GM23338 (cell line): ENCODE data around the gene ILKAP. TPM values are rescaled to one million over a fixed set of nuclear protein-coding genes. Genes with fewer than 3 reads are reported as not detected.

Experiments
- ATAC-seq: fragments of 200-7000 bp; cut with Tn5 transposase; 3 replicates; pipeline ENCODE4 v1.9.1; 2020
- DNase-seq: peaks from one replicate; pipeline ENCODE4 v3.0.0-alpha.2; 2015; ENCODE audit warnings: low spot score
- H2AFZ ChIP-seq: fragments of 200-600 bp; sonication (generic); 2 replicates; pipeline ENCODE4 v1.8.0; 2016; ENCODE audit warnings: antibody characterized with exemption, mild to moderate bottlenecking, moderate library complexity
- H3F3A ChIP-seq: fragments of 200-600 bp; sonication (generic); replicated peaks from 2 replicates; pipeline ENCODE4 v1.8.0; 2017; ENCODE audit warnings: antibody characterized with exemption, mixed run types, low read depth
- H3K27ac ChIP-seq: fragments of 200-600 bp; sonication (generic); 2 replicates; pipeline ENCODE4 v1.6.1; 2016; ENCODE audit warnings: low read depth
- H3K27me3 ChIP-seq: fragments of 200-600 bp; sonication (generic); 2 replicates; pipeline ENCODE4 v1.8.0; 2016; ENCODE audit warnings: mild to moderate bottlenecking, mixed run types, moderate library complexity; ENCODE audit not compliant: insufficient read depth
- H3K36me3 ChIP-seq: fragments of 200-600 bp; sonication (generic); 2 replicates; pipeline ENCODE4 v1.8.0; 2016; ENCODE audit warnings: mild to moderate bottlenecking; ENCODE audit not compliant: insufficient read depth
- H3K4me1 ChIP-seq: fragments of 200-600 bp; sonication (generic); 2 replicates; pipeline ENCODE4 v1.8.0; 2016; ENCODE audit warnings: mild to moderate bottlenecking, moderate library complexity; ENCODE audit not compliant: insufficient read depth
- H3K4me2 ChIP-seq: fragments of 200-600 bp; sonication (generic); 2 replicates; pipeline ENCODE4 v1.7.1; 2017; ENCODE audit warnings: mixed run types
- H3K4me3 ChIP-seq: fragments of 200-600 bp; sonication (generic); 2 replicates; pipeline ENCODE4 v1.6.1; 2016; ENCODE audit warnings: mixed run types
- H3K79me2 ChIP-seq: fragments of 200-600 bp; sonication (generic); replicated peaks from 2 replicates; pipeline ENCODE4 v1.8.0; 2017; ENCODE audit warnings: mild to moderate bottlenecking; ENCODE audit not compliant: insufficient read depth
- H3K9me2 ChIP-seq: fragments of 200-600 bp; sonication (generic); 2 replicates; pipeline ENCODE4 v1.8.0; 2017; ENCODE audit not compliant: insufficient read depth
- H4K20me1 ChIP-seq: fragments of 200-600 bp; sonication (generic); replicated peaks from 2 replicates; pipeline ENCODE4 v1.8.0; 2017; ENCODE audit warnings: mild to moderate bottlenecking; ENCODE audit not compliant: insufficient read depth
- H3K27ac Mint-ChIP-seq: 2 replicates; pipeline ENCODE4 v1.8.0; 2020; ENCODE audit warnings: inconsistent platforms, mild to moderate bottlenecking, moderate library complexity, mixed read lengths
- H3K27me3 Mint-ChIP-seq: 3 replicates; pipeline ENCODE4 v1.8.0; 2022; ENCODE audit warnings: low read depth, mild to moderate bottlenecking, moderate library complexity, mixed read lengths, inconsistent platforms; ENCODE audit not compliant: insufficient read depth, poor library complexity
- H3K36me3 Mint-ChIP-seq: 3 replicates; pipeline ENCODE4 v1.8.0; 2021; ENCODE audit warnings: low read depth, mild to moderate bottlenecking, inconsistent platforms, moderate library complexity, mixed read lengths
- H3K4me1 Mint-ChIP-seq: 3 replicates; pipeline ENCODE4 v1.8.0; 2020; ENCODE audit warnings: mild to moderate bottlenecking, inconsistent platforms, mixed read lengths
- H3K4me3 Mint-ChIP-seq: 3 replicates; pipeline ENCODE4 v1.8.0; 2021; ENCODE audit warnings: moderate library complexity, mild to moderate bottlenecking, inconsistent platforms, mixed read lengths
- H3K9me3 Mint-ChIP-seq: 3 replicates; pipeline ENCODE4 v1.8.0; 2020; ENCODE audit warnings: moderate library complexity, mild to moderate bottlenecking, inconsistent platforms, mixed read lengths
- CREB1 ChIP-seq: fragments of 250-450 bp; sonication (Bioruptor Pico); IDR thresholded peaks from 2 replicates; pipeline ENCODE4 v1.5.0; 2020; ENCODE audit warnings: low read depth, mild to moderate bottlenecking, moderate library complexity
- CTCF ChIP-seq, 2 experiments: fragments of 200-600 bp in 1 of 2; sonication (generic) in 1 of 2; conservative IDR thresholded peaks; 2 replicates each; pipeline versions ENCODE4 v1.5.1 to v1.6.1; 2016 to 2017; ENCODE audit warnings: antibody characterized with exemption in 2 of 2, low read depth in 2 of 2, mild to moderate bottlenecking in 2 of 2, moderate library complexity in 1 of 2
- ETS1 ChIP-seq: IDR thresholded peaks from 2 replicates; pipeline ENCODE4 v1.6.1; 2016; ENCODE audit warnings: antibody characterized with exemption
- REST ChIP-seq: IDR thresholded peaks from one replicate; pipeline ENCODE4 v1.6.1; 2018; ENCODE audit warnings: antibody characterized with exemption; ENCODE audit not compliant: unreplicated experiment
- ZNF114 ChIP-seq: fragments of 250-450 bp; sonication (Bioruptor Pico); IDR thresholded peaks from 2 replicates; pipeline ENCODE4 v1.5.0; 2020; ENCODE audit warnings: mild to moderate bottlenecking, moderate library complexity
- ZNF331 ChIP-seq: fragments of 250-450 bp; sonication (Bioruptor Pico); IDR thresholded peaks from 2 replicates; pipeline ENCODE4 v1.5.0; 2020; ENCODE audit warnings: low read depth, mild to moderate bottlenecking, moderate library complexity
- ZNF462 ChIP-seq: fragments of 250-450 bp; sonication (Bioruptor Pico); IDR thresholded peaks from 2 replicates; pipeline ENCODE4 v1.5.0; 2020; ENCODE audit warnings: mild to moderate bottlenecking, moderate library complexity
- polyA plus RNA-seq: library from polyadenylated mRNA; unstranded; fragments of >200 nt; fragmentation: Nextera tagmentation; extraction: Ambion mirVana; gene quantifications from 2 replicates; pipeline ENCODE4 v1.2.1, GENCODE V29; 2016
- total RNA-seq: library from RNA; depleted of rRNA; stranded (reverse); fragments of >200 nt; shearing (Covaris generic); gene quantifications from 2 replicates; pipeline ENCODE4 v1.2.3, GENCODE V29; 2014

The ILKAP gene
- total and polyA plus RNA-seq, 2 experiments from 2014 or later, result 17.0 to 35.9 TPM

- Histone ChIP-seq H3F3A (peaks cover 9% of the 10 kb centered on the region; the same call in 1 of the 2 replicates), H3K4me3 (no peak overlapping the region), H2AFZ (peak overlapping the region; percentile 97), H3K4me2 (peak overlapping the region; percentile 72; the same call in 1 of the 2 replicates), H3K27me3 (no peaks in the 10 kb centered on the region), H3K27ac (no peak overlapping the region), H4K20me1 (no peaks in the 10 kb centered on the region), H3K79me2 (no peaks in the 10 kb centered on the region), H3K4me1 (no peaks in the 10 kb centered on the region), H3K36me3 (no peaks in the 10 kb centered on the region), H3K9me2 (no peaks in the 10 kb centered on the region)
- H3K4me1 Mint-ChIP-seq, result no peaks in the 10 kb centered on the region
- H3K36me3 Mint-ChIP-seq, result no peaks in the 10 kb centered on the region
- ATAC-seq (peak; percentile 47), DNase-seq (no peak)
- peaks cover 5% of the 10 kb centered on the region for H3K27me3 Mint-ChIP-seq
- H3K9me3 Mint-ChIP-seq, result no peaks in the 10 kb centered on the region
- no peak for TF ChIP-seq CREB1 (CRISPR knock-in tag)
- TF ChIP-seq REST, result no peak
- TF ChIP-seq ZNF114 (CRISPR knock-in tag), result no peak
- peak; percentile 52; the same call in 1 of the 2 replicates for TF ChIP-seq ZNF331 (CRISPR knock-in tag)
- 0 out of 4 replicates have a peak, but pooled peaks of 1 of the 2 experiments have one; percentile 3 for TF ChIP-seq CTCF (conservative IDR thresholded peaks at IDR 0.05; ENCODE audit: low read depth in 2 of 2)
- H3K4me3 Mint-ChIP-seq, result peak overlapping the region; percentile 22; the same call in 1 of the 3 replicates
- no peak overlapping the region for H3K27ac Mint-ChIP-seq
These were observed 76.1 kb downstream of the ILKAP start for GRCh38 chr2:238127165-238128060.

- Histone ChIP-seq H3K9me2 (no peaks in the 10 kb centered on the region), H3K4me3 (no peak overlapping the region), H3K27ac (no peak overlapping the region), H3K36me3 (no peaks in the 10 kb centered on the region), H3K27me3 (no peaks in the 10 kb centered on the region), H2AFZ (no peak overlapping the region), H3K4me1 (no peaks in the 10 kb centered on the region), H3K4me2 (no peak overlapping the region), H4K20me1 (no peaks in the 10 kb centered on the region), H3K79me2 (no peaks in the 10 kb centered on the region), H3F3A (peaks cover 9% of the 10 kb centered on the region; the same call in 1 of the 2 replicates)
- Mint-ChIP-seq H3K9me3 (no peaks in the 10 kb centered on the region), H3K27ac (no peak overlapping the region), H3K4me1 (no peaks in the 10 kb centered on the region), H3K4me3 (no peak overlapping the region), H3K36me3 (no peaks in the 10 kb centered on the region), H3K27me3 (peaks cover 4% of the 10 kb centered on the region)
- DNase-seq (no peak), ATAC-seq (no peak)
- TF ChIP-seq ETS1 (no peak), ZNF462 (no peak)
These were observed 76.7 kb downstream of the ILKAP start for GRCh38 chr2:238126775-238127164.
